NCI-H510A treated with DMSO at 0.1 percent for 48 hours (cell line): ENCODE measurements around the gene GSC2.
A peak's percentile ranks its signal among the peaks of the same experiment; 100 is the strongest.
"Not testable (repeated sequence)": the region's sequence is repeated elsewhere in the genome, so short reads cannot be mapped to it uniquely, and the experiment has no call there.

Experiments used
- DNase-seq: peaks from one replicate; lab custom pipeline; 2025; lab: John Stamatoyannopoulos, UW

Gene GSC2

GRCh38 chr22:19178065-19178656 lies 28.1 kb upstream of the GSC2 start:
- DNase-seq = no peak

GRCh38 chr22:19177164-19178064 lies 27.3 kb upstream of the GSC2 start:
- DNase-seq = no peak

GRCh38 chr22:19176732-19177131 lies 26.6 kb upstream of the GSC2 start:
- no peak for DNase-seq

- DNase-seq = no peak
Measured at GRCh38 chr22:19176175-19176643, 26.1 kb upstream of the GSC2 start.

- DNase-seq = no peak
Measured at GRCh38 chr22:19175602-19176174, 25.6 kb upstream of the GSC2 start.

- DNase-seq = no peak
Measured at GRCh38 chr22:19175026-19175601, 25.0 kb upstream of the GSC2 start.

GRCh38 chr22:19174106-19175025 lies 24.3 kb upstream of the GSC2 start:
- DNase-seq = no peak

GRCh38 chr22:19173047-19174035 lies 23.2 kb upstream of the GSC2 start:
- no peak for DNase-seq

GRCh38 chr22:19172213-19173046 lies 22.3 kb upstream of the GSC2 start:
- DNase-seq = no peak

GRCh38 chr22:19169947-19170318 lies 19.8 kb upstream of the GSC2 start:
- no peak for DNase-seq

- DNase-seq = no peak
Measured at GRCh38 chr22:19169002-19169946, 19.2 kb upstream of the GSC2 start.

- peak; percentile 34 for DNase-seq
Measured at GRCh38 chr22:19168088-19168890, 18.2 kb upstream of the GSC2 start.

GRCh38 chr22:19167106-19167869 lies 17.2 kb upstream of the GSC2 start:
- no peak for DNase-seq

- DNase-seq = no peak
Measured at GRCh38 chr22:19166421-19166820, 16.3 kb upstream of the GSC2 start.

- no peak for DNase-seq
Measured at GRCh38 chr22:19164425-19164824, 14.3 kb upstream of the GSC2 start.

GRCh38 chr22:19158649-19159048 lies 8.6 kb upstream of the GSC2 start:
- not testable (repeated sequence) for DNase-seq

- not testable (repeated sequence) for DNase-seq
Measured at GRCh38 chr22:19156109-19156508, 6.0 kb upstream of the GSC2 start.
